Stimulated activated CD8-positive, alpha-beta memory T cell treated with anti-CD3 and anti-CD28 coated beads, Interleukin-4, amount 100 ng/mL, for 4 hours (primary cell): Measurements from ENCODE around the gene GOLGA5.
"Not testable (repeated sequence)": the region's sequence is repeated elsewhere in the genome, so short reads cannot be mapped to it uniquely, and the experiment has no call there.

Experiments used
- DNase-seq, 2 donors: peaks; one replicate each; pipeline ENCODE4 v3.0.0-alpha.2; 2020; ENCODE audit warnings: low read depth in 2 of 2, low spot score in 1 of 2

The GOLGA5 gene

GRCh38 chr14:92775292-92775691 is 18.8 kb upstream of the GOLGA5 start:
- DNase-seq: not testable (repeated sequence)

GRCh38 chr14:92778868-92779565 is 15.1 kb upstream of the GOLGA5 start:
- DNase-seq: not testable (repeated sequence)

DNA sequence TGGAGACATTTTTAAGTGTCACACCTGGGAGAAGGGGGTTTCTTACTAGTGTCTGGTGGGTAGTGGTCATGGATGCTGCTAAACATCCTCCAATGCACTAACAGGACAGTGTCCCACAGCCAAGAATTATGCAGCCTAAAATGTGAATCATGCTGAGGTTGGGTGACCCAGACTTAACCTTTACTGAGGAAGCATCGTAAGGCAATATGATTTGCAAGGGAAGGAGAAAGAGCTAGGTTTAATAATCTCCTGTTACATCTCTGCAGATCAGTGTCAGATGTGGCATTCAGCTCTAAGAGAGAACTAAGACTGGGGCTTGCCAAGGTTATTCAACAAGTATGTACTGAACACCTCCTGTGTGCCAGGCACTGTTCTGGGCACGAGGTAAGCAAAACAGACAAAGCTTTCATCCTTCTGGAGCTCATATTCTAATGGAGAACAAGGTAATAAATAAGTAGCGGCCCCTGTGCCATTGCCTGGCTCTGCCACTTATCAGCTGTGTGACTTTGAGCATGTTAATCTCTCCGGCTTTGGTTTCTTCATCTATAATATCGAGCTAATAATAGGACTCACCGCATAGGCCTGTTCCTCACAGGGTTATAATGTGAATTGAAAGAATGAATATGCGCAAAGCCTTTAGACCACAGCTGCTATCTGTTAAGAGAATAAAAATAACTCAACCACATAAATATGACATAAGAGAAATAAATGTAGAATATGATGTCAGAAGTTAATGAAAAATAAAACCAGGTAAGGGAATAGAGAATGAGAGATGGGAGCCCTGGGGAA is 13.5 kb upstream of the GOLGA5 start:
- DNase-seq: no peak

DNA sequence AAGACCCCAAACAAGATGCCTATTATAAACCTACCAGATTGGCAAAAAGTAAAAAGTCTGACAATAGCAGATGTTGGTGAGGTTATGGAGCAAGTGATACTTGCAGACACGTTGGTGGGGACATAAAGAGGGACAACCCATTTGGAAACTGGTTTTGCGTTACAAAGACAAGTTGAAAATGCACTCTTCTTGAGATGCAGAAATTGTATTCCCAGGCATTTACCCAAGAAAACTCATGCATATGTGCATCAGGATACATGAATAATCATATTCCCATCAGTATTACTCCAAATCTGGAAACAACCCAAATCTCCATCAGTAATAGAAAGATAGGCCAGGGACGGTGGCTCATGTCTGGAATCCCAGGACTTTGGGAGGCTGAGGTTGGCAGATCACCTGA is 12.8 kb upstream of the GOLGA5 start:
- no peak for DNase-seq

DNA sequence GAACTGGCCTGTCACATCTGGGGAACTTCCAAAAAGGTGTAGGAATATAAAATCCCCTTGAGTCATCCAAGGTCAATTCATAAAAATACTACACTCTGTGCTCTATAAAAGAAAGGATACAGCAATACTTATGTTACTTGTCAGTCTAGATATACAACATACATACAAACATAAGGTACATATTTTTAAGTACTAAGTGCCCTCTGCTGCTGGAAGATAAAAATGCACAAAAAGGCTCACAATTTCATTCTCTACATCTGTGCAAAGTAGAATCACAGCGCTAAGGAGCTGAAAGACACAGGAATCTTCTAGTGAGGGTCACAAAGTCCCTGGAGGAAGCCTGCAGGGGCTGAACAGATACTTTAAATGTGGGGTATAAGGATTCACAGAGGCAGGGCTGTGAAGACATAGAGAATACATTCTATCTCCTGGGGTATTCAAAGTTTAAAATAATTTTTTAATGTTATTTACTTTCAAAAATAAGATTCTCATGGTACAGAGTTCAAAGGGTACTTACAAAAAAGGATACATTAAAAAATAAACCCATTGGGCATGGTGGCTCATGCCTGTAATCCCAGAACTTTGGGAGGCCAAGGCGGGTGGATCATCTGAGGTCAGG is 10.2 kb upstream of the GOLGA5 start:
- no peak for DNase-seq

GRCh38 chr14:92785667-92786426 is 8.3 kb upstream of the GOLGA5 start:
- no peak for DNase-seq

GRCh38 chr14:92786427-92786756 is 7.7 kb upstream of the GOLGA5 start:
- no peak for DNase-seq

- no peak for DNase-seq
Measured at GRCh38 chr14:92787554-92787953, 6.6 kb upstream of the GOLGA5 start.

DNA sequence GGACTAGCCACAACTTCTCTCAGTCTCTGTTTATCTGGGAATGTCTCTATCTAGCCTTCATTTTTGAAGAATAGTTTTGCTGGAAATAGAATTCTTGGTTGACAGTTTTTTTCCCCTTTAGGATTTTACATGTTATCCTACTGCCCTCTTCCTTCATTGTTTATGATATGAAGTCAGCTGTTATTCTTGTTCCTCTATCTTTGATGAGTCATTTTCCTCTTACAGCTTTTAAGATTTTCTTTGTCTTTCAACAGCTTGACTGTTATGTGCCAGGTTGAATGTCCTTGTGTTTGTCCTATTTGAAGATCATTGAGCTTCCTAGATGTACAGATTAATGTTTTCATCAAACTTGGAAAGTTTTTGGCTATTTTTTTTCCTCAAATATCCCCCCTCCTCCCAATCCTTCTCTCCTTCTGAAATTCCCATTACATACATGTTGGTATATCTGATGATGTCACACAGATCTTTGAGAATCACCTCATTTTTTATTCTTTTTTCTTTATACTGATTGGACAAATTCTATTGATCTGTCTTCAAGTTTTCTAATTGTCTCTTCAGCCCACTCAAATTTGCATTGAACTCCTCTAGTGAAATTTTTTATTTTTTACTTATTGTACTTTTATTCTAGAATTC is 4.5 kb upstream of the GOLGA5 start:
- no peak for DNase-seq

- no peak for DNase-seq
Measured at GRCh38 chr14:92792885-92793284, 1.2 kb upstream of the GOLGA5 start.

GRCh38 chr14:92794547-92794941 is 439 bp downstream of the GOLGA5 start:
- no peak for DNase-seq

GRCh38 chr14:92794961-92795360 is 856 bp downstream of the GOLGA5 start:
- DNase-seq: no peak

DNA sequence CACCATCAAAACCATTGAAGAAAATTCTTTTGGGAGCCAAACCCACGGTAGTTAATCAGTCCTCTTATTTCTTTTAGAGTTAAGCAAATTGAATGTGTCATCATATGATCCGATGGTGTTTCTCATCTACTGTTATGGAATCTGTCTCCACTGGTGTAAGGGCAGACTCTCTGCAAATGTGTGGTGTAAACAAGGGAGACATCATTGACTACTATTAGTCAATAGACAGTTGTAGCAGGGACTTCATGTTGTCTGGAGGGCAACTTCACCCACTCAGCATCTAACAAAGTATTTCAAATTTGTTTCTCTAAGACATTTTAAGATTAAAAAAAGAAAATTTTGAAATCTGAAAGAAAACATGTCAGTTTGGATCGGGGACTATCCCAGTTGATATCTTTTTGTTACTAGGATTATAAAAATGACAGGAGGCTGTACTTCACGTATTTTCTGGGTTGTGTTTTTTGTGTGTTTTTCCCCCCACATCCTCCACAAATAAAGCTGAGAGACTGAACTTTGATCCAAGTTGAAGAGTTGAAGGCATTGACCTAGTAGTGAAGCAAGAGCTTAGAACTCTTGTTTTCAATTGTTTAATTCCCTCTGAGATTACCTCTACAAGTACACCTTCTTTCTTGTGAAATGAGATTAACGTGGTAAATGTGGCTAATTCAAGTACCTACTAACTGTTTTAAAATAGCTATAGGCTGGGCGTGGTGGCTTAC is 4.0 kb downstream of the GOLGA5 start:
- no peak for DNase-seq

DNA sequence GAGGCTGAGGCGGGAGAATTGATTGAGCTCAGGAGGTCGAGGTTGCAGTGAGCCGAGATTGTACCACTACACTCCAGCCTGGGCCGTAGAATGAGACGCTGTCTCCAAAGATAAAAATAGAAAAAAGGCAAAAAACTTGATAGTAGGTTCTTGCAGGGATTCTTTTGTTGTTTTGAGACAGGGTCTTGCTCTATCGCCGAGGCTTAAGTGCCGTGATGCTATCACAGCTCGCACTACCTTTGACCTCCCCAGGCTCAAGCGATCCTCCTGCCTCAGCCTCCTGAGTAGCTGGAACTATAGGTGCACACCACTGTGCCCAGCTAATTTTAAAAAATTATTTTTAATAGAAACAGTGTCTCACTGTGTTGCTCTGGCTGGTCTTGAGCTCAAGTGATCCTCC is 4.7 kb downstream of the GOLGA5 start:
- DNase-seq: no peak

GRCh38 chr14:92800012-92800411 is 5.9 kb downstream of the GOLGA5 start:
- no peak for DNase-seq

DNA sequence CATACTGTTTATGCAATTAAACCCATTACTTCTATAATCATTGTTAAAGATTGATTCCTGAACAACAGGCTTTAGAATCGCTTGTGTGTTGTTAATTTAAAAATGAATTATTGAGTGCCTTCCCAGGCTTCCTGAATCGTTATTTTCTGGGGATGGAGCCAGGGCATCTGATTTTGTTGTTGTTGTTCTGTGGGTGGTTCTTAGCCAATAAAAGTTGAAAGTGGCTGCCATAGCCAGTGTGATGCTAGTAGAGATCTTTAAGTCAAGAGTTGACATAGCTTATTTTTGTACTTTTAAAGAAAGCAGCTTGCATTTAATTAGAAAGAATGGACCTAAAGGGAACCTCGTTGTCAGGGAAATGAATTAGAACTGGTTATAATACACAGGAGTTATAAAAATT is 6.4 kb downstream of the GOLGA5 start:
- DNase-seq: no peak

DNA sequence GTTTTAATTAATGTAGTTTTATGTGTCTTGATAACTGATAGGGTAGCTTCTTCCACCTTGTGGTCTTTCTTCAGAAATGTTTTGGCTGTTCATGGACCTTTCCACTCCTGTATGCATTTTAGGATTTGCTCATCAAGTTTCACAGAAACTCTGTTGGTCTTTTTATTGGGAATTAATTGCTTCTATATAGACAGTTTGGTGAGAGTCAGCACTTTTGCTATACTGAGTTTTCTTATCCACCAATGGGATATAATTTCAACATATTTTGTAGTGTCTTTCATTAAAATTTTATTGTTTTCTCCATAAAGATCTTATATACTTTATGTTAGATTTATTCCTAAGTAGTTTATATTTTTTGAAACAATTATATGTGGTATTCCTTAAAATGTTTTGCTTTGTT is 7.8 kb downstream of the GOLGA5 start:
- no peak for DNase-seq

DNA sequence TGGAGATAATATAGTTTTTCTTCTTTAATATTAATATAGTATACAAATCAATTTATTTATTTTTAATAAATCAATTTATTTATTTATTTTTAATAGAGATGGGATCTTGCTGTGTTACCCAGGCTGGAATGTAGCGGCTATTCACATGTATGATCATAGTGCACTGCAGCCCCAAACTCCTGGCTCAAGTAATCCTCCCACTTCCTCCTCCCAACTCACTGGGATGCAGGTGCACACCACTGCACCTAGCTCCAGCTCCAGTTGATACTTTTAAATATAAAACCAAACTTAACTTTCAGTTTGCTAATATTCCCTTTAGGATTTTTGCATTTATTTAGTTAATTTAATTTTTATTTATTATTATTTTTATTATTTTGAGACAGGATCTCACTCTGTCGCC is 8.6 kb downstream of the GOLGA5 start:
- DNase-seq: no peak

DNA sequence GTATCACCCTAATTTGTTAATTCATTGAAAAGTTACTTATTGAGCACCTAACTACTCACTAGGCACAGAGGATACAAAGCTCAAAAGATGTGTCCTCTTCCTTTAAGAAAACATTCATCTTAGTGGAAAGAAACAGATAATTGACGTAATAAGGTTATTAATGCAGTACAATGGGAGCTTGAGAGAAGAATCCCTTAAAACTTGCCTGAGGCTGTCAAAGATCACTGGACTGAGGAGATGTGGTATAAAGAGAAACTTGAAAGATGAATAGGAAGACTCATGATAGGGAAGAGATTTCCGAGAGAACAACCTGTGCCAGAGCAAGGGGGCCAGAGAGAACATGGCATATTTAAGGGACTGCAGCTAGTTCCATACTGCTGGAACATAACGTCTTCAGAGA is 19.1 kb downstream of the GOLGA5 start:
- no peak for DNase-seq

DNA sequence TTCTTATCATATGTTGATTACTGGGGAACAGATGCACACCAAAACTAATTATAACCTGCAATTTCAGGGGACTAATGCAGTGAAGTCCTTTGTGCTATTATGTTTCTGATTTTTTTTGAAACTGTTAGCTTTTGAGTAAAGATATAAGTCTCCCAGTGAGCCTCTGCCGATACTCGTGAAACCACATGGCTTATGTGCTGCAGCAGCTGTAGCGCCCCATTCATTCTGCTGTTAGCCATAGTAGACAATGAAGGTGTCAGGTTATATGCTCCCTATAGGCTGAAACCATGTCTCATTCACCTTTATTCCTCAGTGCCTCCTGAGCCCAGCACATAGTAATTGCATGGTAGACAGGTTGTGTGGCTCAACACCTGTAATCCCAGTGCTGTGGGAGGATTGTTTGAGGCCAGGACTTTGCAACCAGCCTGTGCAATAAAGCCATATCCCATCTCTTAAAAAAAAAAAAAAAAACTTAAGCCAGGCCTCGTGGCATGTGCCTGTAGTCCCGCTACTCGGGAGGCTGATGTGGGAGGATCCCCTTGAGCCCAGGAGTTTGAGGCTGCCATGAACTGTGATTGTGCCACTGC is 25.0 kb downstream of the GOLGA5 start:
- no peak for DNase-seq
